SK-N-SH (cell line): ENCODE measurements around the gene SV2A.

Experiments used
- CTCF ChIP-seq: fragments of 200-600 bp; sonication (generic); IDR thresholded peaks from 2 replicates; pipeline ENCODE4 v1.6.1; 2017; ENCODE audit warnings: antibody characterized with exemption, mild to moderate bottlenecking, moderate library complexity
- ELF1 ChIP-seq: IDR thresholded peaks from 2 replicates; pipeline ENCODE4 v1.4.0; 2012
- EP300 ChIP-seq, 2 experiments: IDR thresholded peaks; 2 replicates each; pipeline versions ENCODE4 v1.4.0 to v1.6.1; 2012; ENCODE audit warnings: borderline replicate concordance in 1 of 2, low read depth in 1 of 2, low read length in 1 of 2
- JUND ChIP-seq: IDR thresholded peaks from 2 replicates; pipeline ENCODE4 v1.4.0; 2012
- RCOR1 ChIP-seq: fragments of 150-350 bp; IDR thresholded peaks from 2 replicates; pipeline ENCODE4 v1.6.1; 2017; ENCODE audit warnings: antibody characterized with exemption, low read length
- SIN3A ChIP-seq: IDR thresholded peaks from 2 replicates; pipeline ENCODE4 v1.6.1; 2012; ENCODE audit warnings: low read depth, mild to moderate bottlenecking, low read length, moderate library complexity, borderline replicate concordance

DNA sequence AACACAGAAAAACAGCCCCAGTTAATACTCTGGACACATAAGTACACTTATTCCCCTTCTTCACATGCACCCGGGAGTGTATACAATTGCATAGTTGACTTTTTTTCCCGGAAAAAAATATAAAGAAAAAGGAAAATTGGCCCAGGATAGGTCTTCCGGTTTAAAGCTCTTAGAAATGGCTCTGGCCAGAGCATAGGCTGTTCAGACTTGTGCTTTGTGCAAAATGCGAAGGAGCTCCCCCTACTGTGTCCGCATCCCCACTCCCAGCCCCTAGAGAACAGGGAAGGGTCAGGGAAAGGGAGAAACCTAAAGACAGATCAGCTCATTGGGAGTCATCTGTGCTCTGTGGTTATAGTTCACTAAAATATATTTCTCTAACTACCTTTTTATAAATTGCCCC lies 24.6 kb upstream of the SV2A start:
- TF ChIP-seq EP300 (IDR thresholded peaks at IDR 0.05; ENCODE audit: borderline replicate concordance in 1 of 2, low read depth in 1 of 2, low read length in 1 of 2): no peak
- TF ChIP-seq SIN3A: no peak
- TF ChIP-seq JUND: no peak
- TF ChIP-seq RCOR1: no peak
- peak; percentile 43 for TF ChIP-seq CTCF
- no peak for TF ChIP-seq ELF1
